NOMO-1 treated with DMSO at 0.1 percent for 48 hours (cell line): ENCODE data around the gene MST1.

Experiments
- DNase-seq: peaks from one replicate; lab custom pipeline; 2025; ENCODE audit not compliant: unreplicated experiment; lab: John Stamatoyannopoulos, UW

MST1 gene

GRCh38 chr3:49638445-49638844, 50.8 kb downstream of the MST1 start:
- DNase-seq, result peak; percentile 24

GRCh38 chr3:49636883-49637609, 52.2 kb downstream of the MST1 start:
- no peak for DNase-seq

DNA sequence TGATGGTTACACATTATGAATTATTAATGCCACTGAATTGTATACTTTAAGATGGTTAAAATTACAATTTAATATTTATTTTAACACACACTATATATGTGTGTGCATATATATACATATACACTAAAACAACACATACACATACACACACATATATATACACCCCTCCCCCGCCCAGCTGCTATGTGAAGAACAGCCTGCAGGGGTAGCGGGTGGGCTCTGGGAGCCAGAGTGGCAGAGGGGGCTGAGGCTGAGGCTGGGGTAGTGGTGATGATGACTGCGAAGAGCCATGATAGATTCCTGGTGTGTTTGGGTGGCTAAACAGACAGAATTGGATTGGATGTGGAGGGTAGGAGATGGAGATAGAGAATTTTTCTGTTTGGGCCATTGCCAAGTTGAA, 54.5 kb downstream of the MST1 start:
- DNase-seq, result no peak
